CD4-positive, alpha-beta T cell (primary cell): ENCODE data around the gene LDLRAD2. TPM values are rescaled to one million over a fixed set of nuclear protein-coding genes. Genes with fewer than 3 reads are reported as not detected.

Experiments
- ATAC-seq: fragments of 200-7000 bp; cut with Tn5 transposase; one replicate; pipeline ENCODE4 v1.10.0; 2022; ENCODE audit warnings: mild to moderate bottlenecking; ENCODE audit not compliant: poor library complexity
- CTCF ChIA-PET: fragments of 350-600 bp; sonication (Branson Sonifier 250); formaldehyde crosslinking; loops from one replicate; lab custom pipeline; 2021; ENCODE audit warnings: antibody characterized with exemption, inconsistent platforms; lab: Charles Lee
- POLR2A ChIA-PET: fragments of 350-600 bp; sonication (Branson Sonifier 250); formaldehyde crosslinking; loops from one replicate; lab custom pipeline; 2021; ENCODE audit warnings: antibody characterized with exemption, inconsistent platforms; lab: Charles Lee
- DNase-seq, 14 experiments: peaks; one replicate each; pipeline ENCODE4 v3.0.0-alpha.2; 2013 to 2020; ENCODE audit warnings: mixed read lengths in 2 of 14
- H3K27ac ChIP-seq, 2 donors: one replicate each; pipeline versions ENCODE4 v1.5.1 to v1.7.0; 2013; ENCODE audit warnings: low read length in 2 of 2, low read depth in 1 of 2, mild to moderate bottlenecking in 1 of 2
- H3K27me3 ChIP-seq, 2 experiments: 1 replicate in 1 of 2; 2 replicates in 1 of 2; pipeline versions ENCODE4 v1.6.1 to v1.7.0; 2013; ENCODE audit warnings: low read length in 2 of 2, control low read depth in 1 of 2, mild to moderate bottlenecking in 1 of 2, moderate library complexity in 1 of 2; ENCODE audit not compliant: insufficient read depth in 2 of 2, control insufficient read depth in 1 of 2
- H3K36me3 ChIP-seq: one replicate; pipeline ENCODE4 v1.6.1; 2013; ENCODE audit warnings: low read length, control low read depth; ENCODE audit not compliant: insufficient read depth
- H3K4me1 ChIP-seq: one replicate; pipeline ENCODE4 v1.6.1; 2013; ENCODE audit warnings: low read length, control low read depth; ENCODE audit not compliant: insufficient read depth
- H3K4me3 ChIP-seq: one replicate; pipeline ENCODE4 v1.5.1; 2013; ENCODE audit warnings: mild to moderate bottlenecking, low read length, moderate library complexity
- H3K9me3 ChIP-seq, 2 experiments: 1 replicate in 1 of 2; 2 replicates in 1 of 2; pipeline versions ENCODE4 v1.6.1 to v1.7.0; 2013; ENCODE audit warnings: low read length in 2 of 2, mild to moderate bottlenecking in 2 of 2, control low read depth in 1 of 2, moderate library complexity in 1 of 2; ENCODE audit not compliant: control insufficient read depth in 1 of 2, insufficient read depth in 1 of 2
- H3K27ac Mint-ChIP-seq: one replicate; pipeline ENCODE4 v1.8.0; 2020; ENCODE audit warnings: mixed read lengths
- H3K27me3 Mint-ChIP-seq: one replicate; pipeline ENCODE4 v1.8.0; 2021; ENCODE audit warnings: mixed read lengths
- H3K36me3 Mint-ChIP-seq: one replicate; pipeline ENCODE4 v1.8.0; 2021; ENCODE audit warnings: low read depth, mixed read lengths
- H3K4me1 Mint-ChIP-seq: one replicate; pipeline ENCODE4 v1.8.0; 2021; ENCODE audit warnings: low read depth, mixed read lengths
- H3K4me3 Mint-ChIP-seq: one replicate; pipeline ENCODE4 v1.8.0; 2020; ENCODE audit warnings: mild to moderate bottlenecking, mixed read lengths
- H3K9me3 Mint-ChIP-seq: one replicate; pipeline ENCODE4 v1.8.0; 2020; ENCODE audit warnings: mixed read lengths
- intact Hi-C, 2 experiments: fragments of 100-400 bp; cut with DNase I in 1 of 2; cut with micrococcal nuclease in 1 of 2; formaldehyde crosslinking; loops; one replicate each; pipeline versions ENCODE4 v1.15.1 to v1.9.0; 2023 to 2025; cut with DNase I, micrococcal nuclease
- total RNA-seq, 174 experiments: library from RNA in 2 of 174; stranded (reverse) in 2 of 174; gene quantifications; one replicate each; pipeline ENCODE4 v1.2.3 and lab custom pipeline; 2021 to 2026
- TF ChIP-seq, protein P1 (sequence below): fragments of 200-600 bp; IDR thresholded peaks from one replicate; pipeline ENCODE4 v1.8.0; 2022; ENCODE audit warnings: antibody characterized with exemption, mild to moderate bottlenecking

Gene LDLRAD2
- total RNA-seq, 2 experiments from 2014 or later = not detected

DNA sequence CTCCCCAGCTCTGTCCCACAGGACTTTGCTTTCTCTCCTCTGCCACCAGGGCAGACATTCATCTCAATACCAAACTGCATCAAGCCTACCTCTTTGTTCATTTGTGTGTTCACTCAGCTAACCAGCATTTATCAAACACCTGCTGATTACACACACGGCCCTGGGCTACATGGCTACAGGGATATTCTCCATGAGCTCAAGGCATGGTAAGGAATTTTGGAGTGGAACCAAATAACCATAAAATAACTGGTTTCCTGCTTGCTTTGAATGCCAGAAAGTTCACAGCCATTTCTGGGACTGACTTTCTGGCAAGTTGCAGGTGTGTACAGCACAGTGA is 54.6 kb downstream of the LDLRAD2 start:
- ATAC-seq (no peak), DNase-seq (no peak)
- H3K27ac Mint-ChIP-seq = no peak overlapping the region
- ChIA-PET CTCF (no interaction called here), POLR2A (no interaction called here)
- Histone ChIP-seq H3K27ac (no peak overlapping the region), H3K4me1 (no peaks in the 10 kb centered on the region), H3K4me3 (no peak overlapping the region), H3K9me3 (peaks cover 0 to 4% of the 10 kb centered on the region in 2 experiments), H3K27me3 (no peaks in the 10 kb centered on the region), H3K36me3 (no peaks in the 10 kb centered on the region)
- no peaks in the 10 kb centered on the region for H3K9me3 Mint-ChIP-seq
- TF ChIP-seq, protein P1, sequence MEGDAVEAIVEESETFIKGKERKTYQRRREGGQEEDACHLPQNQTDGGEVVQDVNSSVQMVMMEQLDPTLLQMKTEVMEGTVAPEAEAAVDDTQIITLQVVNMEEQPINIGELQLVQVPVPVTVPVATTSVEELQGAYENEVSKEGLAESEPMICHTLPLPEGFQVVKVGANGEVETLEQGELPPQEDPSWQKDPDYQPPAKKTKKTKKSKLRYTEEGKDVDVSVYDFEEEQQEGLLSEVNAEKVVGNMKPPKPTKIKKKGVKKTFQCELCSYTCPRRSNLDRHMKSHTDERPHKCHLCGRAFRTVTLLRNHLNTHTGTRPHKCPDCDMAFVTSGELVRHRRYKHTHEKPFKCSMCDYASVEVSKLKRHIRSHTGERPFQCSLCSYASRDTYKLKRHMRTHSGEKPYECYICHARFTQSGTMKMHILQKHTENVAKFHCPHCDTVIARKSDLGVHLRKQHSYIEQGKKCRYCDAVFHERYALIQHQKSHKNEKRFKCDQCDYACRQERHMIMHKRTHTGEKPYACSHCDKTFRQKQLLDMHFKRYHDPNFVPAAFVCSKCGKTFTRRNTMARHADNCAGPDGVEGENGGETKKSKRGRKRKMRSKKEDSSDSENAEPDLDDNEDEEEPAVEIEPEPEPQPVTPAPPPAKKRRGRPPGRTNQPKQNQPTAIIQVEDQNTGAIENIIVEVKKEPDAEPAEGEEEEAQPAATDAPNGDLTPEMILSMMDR = no peak
- intact Hi-C loops = no loop called here
- H3K27me3 Mint-ChIP-seq = no peaks in the 10 kb centered on the region
- H3K36me3 Mint-ChIP-seq = peaks cover 5% of the 10 kb centered on the region
- no peaks in the 10 kb centered on the region for H3K4me1 Mint-ChIP-seq
- H3K4me3 Mint-ChIP-seq = no peak overlapping the region

DNA sequence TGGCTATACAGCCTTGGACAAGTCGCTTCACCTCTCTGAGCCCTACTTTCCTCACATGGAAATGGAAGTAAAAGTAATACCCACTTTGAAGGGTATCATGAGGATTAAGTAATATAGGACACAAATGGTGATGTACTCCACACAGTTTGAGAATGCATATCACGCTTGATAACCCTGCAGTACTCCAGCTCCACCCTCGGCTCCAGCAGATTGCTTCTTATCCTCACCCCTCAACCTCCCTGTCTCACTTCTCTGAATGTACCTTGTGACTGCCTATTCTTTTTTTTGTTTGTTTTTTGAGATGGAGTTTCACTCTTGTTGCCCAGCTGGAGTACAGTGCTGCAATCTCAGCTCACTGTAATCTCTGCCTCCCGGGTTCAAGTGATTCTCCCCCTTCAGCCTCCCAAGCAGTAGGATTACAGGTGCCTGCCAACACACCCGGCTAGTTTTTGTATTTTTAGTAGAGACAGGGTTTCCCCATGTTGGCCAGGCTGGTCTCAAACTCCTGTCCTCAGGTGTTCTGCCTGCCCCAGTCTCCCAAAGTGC is 55.5 kb downstream of the LDLRAD2 start:
- Histone ChIP-seq H3K9me3 (peaks cover 0 to 2% of the 10 kb centered on the region in 2 experiments), H3K27ac (no peak overlapping the region), H3K4me3 (no peak overlapping the region), H3K27me3 (no peaks in the 10 kb centered on the region), H3K4me1 (no peaks in the 10 kb centered on the region), H3K36me3 (no peaks in the 10 kb centered on the region)
- ChIA-PET CTCF (no interaction called here), POLR2A (no interaction called here)
- Mint-ChIP-seq H3K9me3 (no peaks in the 10 kb centered on the region), H3K27ac (no peak overlapping the region), H3K4me1 (no peaks in the 10 kb centered on the region), H3K36me3 (no peaks in the 10 kb centered on the region), H3K4me3 (no peak overlapping the region), H3K27me3 (no peaks in the 10 kb centered on the region)
- TF ChIP-seq, protein P1 = no peak
- no peak for DNase-seq
- no peak for ATAC-seq
- intact Hi-C loops = no loop called here

DNA sequence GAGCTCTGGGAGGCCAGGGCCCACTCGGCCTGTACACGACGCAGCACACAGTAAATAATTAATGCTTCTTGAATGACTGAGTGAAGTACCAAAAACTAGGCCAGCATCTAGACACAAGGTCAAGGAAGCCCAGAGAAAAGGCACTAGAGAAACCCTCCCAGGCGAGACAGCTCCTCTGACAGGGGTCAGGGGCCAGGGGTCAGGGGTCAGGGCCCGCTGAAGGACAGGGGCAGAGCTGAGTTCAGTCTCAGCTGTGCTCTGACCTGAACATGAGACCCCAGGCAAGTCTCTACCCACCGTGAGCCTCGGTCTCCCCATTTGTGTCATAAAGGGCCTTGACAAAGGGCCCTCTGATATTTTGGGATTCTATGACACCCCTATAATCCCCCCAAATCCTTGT is 56.4 kb downstream of the LDLRAD2 start:
- Histone ChIP-seq H3K36me3 (no peaks in the 10 kb centered on the region), H3K27me3 (no peaks in the 10 kb centered on the region), H3K4me3 (no peak overlapping the region), H3K4me1 (no peaks in the 10 kb centered on the region), H3K27ac (no peak overlapping the region), H3K9me3 (peaks cover 0 to 5% of the 10 kb centered on the region in 2 experiments)
- Mint-ChIP-seq H3K4me3 (no peak overlapping the region), H3K4me1 (no peaks in the 10 kb centered on the region), H3K27ac (no peak overlapping the region), H3K9me3 (no peaks in the 10 kb centered on the region), H3K27me3 (no peaks in the 10 kb centered on the region), H3K36me3 (no peaks in the 10 kb centered on the region)
- intact Hi-C loops = no loop called here
- ChIA-PET CTCF (no interaction called here), POLR2A (no interaction called here)
- ATAC-seq (no peak), DNase-seq (no peak)
- TF ChIP-seq, protein P1 = no peak
